Measurements from ENCODE around the gene TRAK1. TPM values are rescaled to one million over a fixed set of nuclear protein-coding genes. Genes with fewer than 3 reads are reported as not detected.

TRAK1 gene
- total RNA-seq, 1 donor from 2014 or later: 36.8 TPM

GRCh38 chr3:42214565-42215283 lies 123.6 kb downstream of the TRAK1 start:
- no peak overlapping the region for H3K4me3 ChIP-seq

GRCh38 chr3:42216302-42216701 lies 125.1 kb downstream of the TRAK1 start:
- Histone ChIP-seq H3K27me3 (no peaks in the 10 kb centered on the region), H3K4me1 (peaks cover 15% of the 10 kb centered on the region), H3K9me3 (no peaks in the 10 kb centered on the region), H3K27ac (no peak overlapping the region), H3K36me3 (peaks cover 0 to 5% of the 10 kb centered on the region in 2 donors), H3K4me3 (no peak overlapping the region)
- DNase-seq (ENCODE audit: extremely low spot score in 2 of 2): no peak
- intact Hi-C loops (cut with DNase I): no loop called here
- TF ChIP-seq CTCF (IDR thresholded peaks at IDR 0.05) (no peak), POLR2AphosphoS5 (IDR thresholded peaks at IDR 0.05; ENCODE audit: insufficient read depth in 1 of 2, low read depth in 1 of 2) (no peak), POLR2A (IDR thresholded peaks at IDR 0.05) (no peak)

More at GRCh38 chr3:42214565-42215283, 123.6 kb downstream of the TRAK1 start:
- Histone ChIP-seq H3K36me3 (peaks cover 0 to 8% of the 10 kb centered on the region in 2 donors), H3K4me1 (peaks cover 15% of the 10 kb centered on the region), H3K9me3 (no peaks in the 10 kb centered on the region), H3K27ac (peak overlapping the region; percentile 31), H3K27me3 (no peaks in the 10 kb centered on the region)
- intact Hi-C loops (cut with DNase I): no loop called here
- no peak for TF ChIP-seq POLR2A (IDR thresholded peaks at IDR 0.05)
- TF ChIP-seq POLR2AphosphoS5 (IDR thresholded peaks at IDR 0.05; ENCODE audit: insufficient read depth in 1 of 2, low read depth in 1 of 2): no peak
- TF ChIP-seq CTCF (IDR thresholded peaks at IDR 0.05): no peak
- DNase-seq (ENCODE audit: extremely low spot score in 2 of 2): no peak

- Histone ChIP-seq H3K36me3 (peaks cover 0 to 5% of the 10 kb centered on the region in 2 donors), H3K27me3 (no peaks in the 10 kb centered on the region), H3K4me3 (no peak overlapping the region), H3K27ac (no peak overlapping the region), H3K9me3 (no peaks in the 10 kb centered on the region), H3K4me1 (peaks cover 15% of the 10 kb centered on the region)
- DNase-seq (ENCODE audit: extremely low spot score in 2 of 2): no peak
- intact Hi-C loops (cut with DNase I): no loop called here
- no peak for TF ChIP-seq POLR2AphosphoS5 (IDR thresholded peaks at IDR 0.05; ENCODE audit: insufficient read depth in 1 of 2, low read depth in 1 of 2)
- TF ChIP-seq POLR2A (IDR thresholded peaks at IDR 0.05): no peak
- TF ChIP-seq CTCF (IDR thresholded peaks at IDR 0.05): no peak
Observed at GRCh38 chr3:42216931-42217333, 125.8 kb downstream of the TRAK1 start.

DNA sequence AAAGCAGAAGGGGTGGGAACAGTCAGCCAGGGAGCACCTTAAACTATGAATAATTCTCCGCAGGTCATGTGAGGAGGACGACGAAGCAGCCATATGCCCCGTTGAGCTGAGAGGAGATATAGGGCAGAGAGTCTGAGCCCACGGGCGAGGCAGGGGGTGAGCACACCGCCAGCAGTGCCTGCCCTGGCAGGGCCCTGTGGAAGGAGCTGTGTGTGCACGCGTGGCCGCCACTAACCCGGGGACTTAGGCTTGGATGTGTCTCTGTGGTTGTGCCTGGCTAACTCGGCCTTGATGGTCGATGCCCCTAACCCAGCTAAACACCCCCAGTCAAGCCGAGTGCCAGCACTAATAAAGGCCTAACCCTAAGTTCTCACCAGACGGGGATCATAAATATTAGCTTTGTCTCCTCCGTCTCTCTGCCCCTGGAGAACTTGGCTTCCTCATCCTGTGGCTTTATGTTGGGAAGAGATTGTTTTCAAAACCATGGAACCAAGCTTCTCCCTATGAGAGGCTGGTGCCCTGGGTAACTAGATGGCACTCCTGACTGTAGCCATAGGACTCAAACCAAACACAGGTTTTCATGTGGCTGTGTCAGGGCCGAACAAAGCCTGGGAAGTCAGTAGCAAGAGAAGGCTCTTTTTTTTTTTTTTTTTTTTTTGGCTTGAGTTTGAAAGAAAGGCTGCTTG lies 129.4 kb downstream of the TRAK1 start:
- H3K9me3 ChIP-seq: no peaks in the 10 kb centered on the region
- peaks cover 0 to 31% of the 10 kb centered on the region in 2 donors for H3K36me3 ChIP-seq
- no peak for DNase-seq (ENCODE audit: extremely low spot score in 2 of 2)
- H3K27ac ChIP-seq: no peak overlapping the region
- H3K4me3 ChIP-seq: no peak overlapping the region
- H3K4me1 ChIP-seq: peaks cover 9% of the 10 kb centered on the region
- intact Hi-C loops (cut with DNase I): no loop called here
- TF ChIP-seq CTCF (IDR thresholded peaks at IDR 0.05) (no peak), POLR2A (IDR thresholded peaks at IDR 0.05) (no peak), POLR2AphosphoS5 (IDR thresholded peaks at IDR 0.05; ENCODE audit: insufficient read depth in 1 of 2, low read depth in 1 of 2) (no peak)
- no peaks in the 10 kb centered on the region for H3K27me3 ChIP-seq

Measured in vagina (tissue), 2 donors.